OCI-LY1 (cell line): ENCODE measurements around the gene KRT17.

Experiments used
- EZH2 ChIP-seq: fragments of 200-600 bp; sonication (generic), shearing (Covaris generic); IDR thresholded peaks from 2 replicates; pipeline ENCODE4 v1.8.0; 2017; ENCODE audit warnings: borderline replicate concordance, mixed run types, mild to moderate bottlenecking, antibody characterized with exemption, low read length, moderate library complexity, mixed read lengths
- TF ChIP-seq, protein P1 (sequence below): fragments of 200-600 bp; sonication (generic), shearing (Covaris generic); IDR thresholded peaks from 2 replicates; pipeline ENCODE4 v1.5.1; 2017; ENCODE audit warnings: mild to moderate bottlenecking, antibody characterized with exemption, low read length, moderate library complexity, mixed read lengths

DNA sequence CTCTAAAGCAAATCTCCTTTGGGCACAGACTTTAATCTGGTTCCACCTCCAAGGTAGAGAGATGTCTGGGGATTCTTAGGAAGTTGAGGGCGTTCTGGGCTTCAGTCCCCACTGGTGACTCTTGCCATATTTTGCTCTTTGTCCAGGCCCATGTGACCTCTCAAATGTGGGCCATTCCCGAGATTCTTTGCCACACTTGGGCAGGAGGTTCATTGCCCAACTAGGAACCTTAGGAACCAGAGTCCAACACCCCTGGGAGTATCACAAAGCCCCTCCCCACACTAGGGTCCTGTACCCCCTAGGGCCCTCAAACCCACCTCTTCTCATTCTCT is 44.2 kb downstream of the KRT17 start:
- TF ChIP-seq, protein P1, sequence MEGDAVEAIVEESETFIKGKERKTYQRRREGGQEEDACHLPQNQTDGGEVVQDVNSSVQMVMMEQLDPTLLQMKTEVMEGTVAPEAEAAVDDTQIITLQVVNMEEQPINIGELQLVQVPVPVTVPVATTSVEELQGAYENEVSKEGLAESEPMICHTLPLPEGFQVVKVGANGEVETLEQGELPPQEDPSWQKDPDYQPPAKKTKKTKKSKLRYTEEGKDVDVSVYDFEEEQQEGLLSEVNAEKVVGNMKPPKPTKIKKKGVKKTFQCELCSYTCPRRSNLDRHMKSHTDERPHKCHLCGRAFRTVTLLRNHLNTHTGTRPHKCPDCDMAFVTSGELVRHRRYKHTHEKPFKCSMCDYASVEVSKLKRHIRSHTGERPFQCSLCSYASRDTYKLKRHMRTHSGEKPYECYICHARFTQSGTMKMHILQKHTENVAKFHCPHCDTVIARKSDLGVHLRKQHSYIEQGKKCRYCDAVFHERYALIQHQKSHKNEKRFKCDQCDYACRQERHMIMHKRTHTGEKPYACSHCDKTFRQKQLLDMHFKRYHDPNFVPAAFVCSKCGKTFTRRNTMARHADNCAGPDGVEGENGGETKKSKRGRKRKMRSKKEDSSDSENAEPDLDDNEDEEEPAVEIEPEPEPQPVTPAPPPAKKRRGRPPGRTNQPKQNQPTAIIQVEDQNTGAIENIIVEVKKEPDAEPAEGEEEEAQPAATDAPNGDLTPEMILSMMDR = no peak
- TF ChIP-seq EZH2 = no peak
